ENCODE data around the gene CCDC74B.
"Not testable (repeated sequence)": the region's sequence is repeated elsewhere in the genome, so short reads cannot be mapped to it uniquely, and the experiment has no call there.

The CCDC74B gene

GRCh38 chr2:130145006-130145414 lies at the start of gene CCDC74B:
TSS of gene CCDC74B (minus strand) at chr2:130145112. CDS start at chr2:130144996, 116 bp downstream.
- peak; percentile 20 for DNase-seq (ENCODE audit: low read depth, low spot score)

- not testable (repeated sequence) for DNase-seq (ENCODE audit: low read depth, low spot score)
These were observed 48.9 kb upstream of the CCDC74B start for GRCh38 chr2:130193824-130194223.

DNA sequence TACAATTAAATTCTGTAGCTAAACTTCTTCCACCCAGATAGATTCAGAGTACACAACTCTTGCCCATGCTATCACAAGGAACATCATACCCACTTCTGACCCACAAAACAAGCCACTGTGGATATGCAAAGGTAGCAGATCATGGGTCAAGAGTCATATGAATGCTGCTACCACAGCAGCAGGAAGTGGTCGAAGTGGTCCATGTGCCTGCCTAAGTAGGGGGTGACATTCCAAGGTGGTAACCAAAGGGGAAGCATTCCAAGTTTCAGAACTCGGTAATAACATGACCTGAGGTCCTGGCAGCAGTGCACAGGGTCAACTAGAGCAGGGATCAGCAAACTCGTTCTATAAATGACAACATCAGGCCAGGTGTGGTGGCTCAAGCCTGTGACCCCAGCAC lies 47.5 kb upstream of the CCDC74B start:
- DNase-seq (ENCODE audit: low read depth, low spot score), result not testable (repeated sequence)

DNA sequence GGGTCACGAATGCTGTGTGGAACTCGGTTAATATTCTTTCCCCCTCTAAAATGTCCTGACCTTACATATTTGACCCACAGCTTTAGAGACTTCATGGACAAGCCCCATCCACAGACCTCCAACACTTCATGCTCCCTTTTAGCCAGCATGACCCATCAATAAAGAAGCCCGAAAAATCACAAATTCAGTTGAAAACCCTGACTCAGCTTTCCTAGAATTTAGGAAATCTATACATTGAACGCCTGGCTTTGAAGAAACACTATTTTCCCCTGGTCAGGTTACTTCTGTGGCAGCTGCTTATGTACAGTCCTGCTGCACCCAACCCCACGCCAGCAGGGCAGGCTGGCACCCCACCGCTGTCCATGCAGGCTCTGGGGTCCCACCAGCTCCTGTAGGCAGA lies 46.4 kb upstream of the CCDC74B start:
- DNase-seq (ENCODE audit: low read depth, low spot score), result not testable (repeated sequence)

GRCh38 chr2:130190237-130190636 lies 45.3 kb upstream of the CCDC74B start:
- no peak for DNase-seq (ENCODE audit: low read depth, low spot score)

DNA sequence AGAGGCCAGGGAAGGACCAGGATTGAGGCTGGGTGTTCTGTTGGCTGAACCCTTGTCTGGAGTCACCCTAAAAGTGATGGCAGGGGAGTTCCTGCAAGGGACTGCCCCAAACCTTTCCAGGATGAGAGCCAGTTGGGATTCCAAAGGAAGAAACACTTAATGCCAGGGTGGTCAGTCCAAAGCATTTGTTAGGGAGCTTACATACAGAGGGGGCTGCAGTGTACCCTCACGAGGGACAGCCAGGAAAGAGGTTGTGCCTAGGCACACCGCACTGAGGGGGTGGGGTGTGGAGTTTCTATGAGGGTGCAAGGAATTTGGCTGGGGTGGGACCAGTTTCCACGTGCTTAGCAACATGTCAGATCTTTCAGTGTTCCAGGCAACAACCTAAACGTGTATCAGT lies 44.0 kb upstream of the CCDC74B start:
- not testable (repeated sequence) for DNase-seq (ENCODE audit: low read depth, low spot score)

- DNase-seq (ENCODE audit: low read depth, low spot score), result not testable (repeated sequence)
These were observed 43.2 kb upstream of the CCDC74B start for GRCh38 chr2:130187859-130188792.

DNA sequence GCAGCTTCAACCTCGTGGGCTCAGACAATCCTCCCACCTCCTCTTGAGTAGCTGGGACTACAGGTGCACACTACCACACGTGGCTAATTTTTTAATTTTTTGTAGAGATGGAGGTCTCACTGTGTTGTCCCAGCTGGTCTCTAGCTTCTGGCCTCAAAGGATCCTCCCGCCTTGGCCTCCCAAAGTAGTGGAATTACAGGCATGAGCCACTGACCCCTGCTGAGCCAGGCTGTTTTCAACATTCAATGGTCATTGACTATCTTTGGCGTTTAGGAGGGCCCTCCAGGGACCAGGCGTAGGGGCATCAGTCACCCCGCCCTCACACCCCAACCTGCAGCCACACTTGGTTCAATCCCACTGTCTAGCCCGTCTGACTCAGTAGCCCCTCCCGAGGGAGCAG lies 42.4 kb upstream of the CCDC74B start:
- DNase-seq (ENCODE audit: low read depth, low spot score), result no peak

GRCh38 chr2:130186391-130186790 lies 41.5 kb upstream of the CCDC74B start:
- no peak for DNase-seq (ENCODE audit: low read depth, low spot score)

- no peak for DNase-seq (ENCODE audit: low read depth, low spot score)
These were observed 41.0 kb upstream of the CCDC74B start for GRCh38 chr2:130185896-130186295.

GRCh38 chr2:130185436-130185835 lies 40.5 kb upstream of the CCDC74B start:
- no peak for DNase-seq (ENCODE audit: low read depth, low spot score)

DNA sequence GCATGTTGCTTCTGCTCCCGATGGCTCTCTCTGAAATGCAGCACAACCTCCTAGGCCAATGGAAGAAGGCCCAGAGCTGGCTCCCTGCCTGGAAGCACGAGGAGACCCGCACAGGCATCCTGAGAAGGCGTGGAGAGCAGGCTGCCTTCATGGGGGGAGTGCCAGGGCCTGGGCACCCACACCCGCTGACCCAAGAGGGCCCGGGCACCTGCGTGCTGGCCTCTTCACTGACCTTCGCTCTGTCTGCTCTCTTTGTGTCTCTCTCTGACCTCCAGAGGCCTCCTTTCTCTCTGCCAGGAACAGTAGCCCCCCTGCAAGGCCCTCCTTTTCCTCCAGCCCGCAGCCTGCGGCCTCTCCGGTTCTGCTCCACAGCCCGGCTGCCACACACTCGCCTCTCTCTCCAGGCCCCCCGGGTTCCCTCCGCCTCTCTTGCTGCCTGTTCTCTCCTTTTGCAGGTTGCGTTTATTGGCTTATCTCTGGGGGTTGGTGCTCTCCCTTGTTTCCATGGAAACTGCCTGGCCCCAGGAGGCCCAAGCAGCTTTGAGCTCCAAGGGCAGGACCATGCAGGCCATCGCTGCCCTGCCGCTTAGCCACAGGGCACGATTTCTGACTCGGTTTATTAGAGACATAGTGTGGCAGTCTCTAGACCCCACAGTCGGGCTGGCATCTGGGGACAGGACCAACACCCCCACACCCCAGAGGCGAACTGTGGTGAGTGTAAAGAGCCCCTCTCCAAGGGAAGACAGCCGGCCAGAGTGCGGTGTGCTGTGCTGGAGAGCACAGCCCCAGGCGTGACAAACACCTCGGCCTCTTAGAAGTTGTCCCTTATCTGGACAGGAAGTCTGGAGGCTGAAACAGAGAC lies 38.8 kb upstream of the CCDC74B start:
- DNase-seq (ENCODE audit: low read depth, low spot score), result no peak

DNA sequence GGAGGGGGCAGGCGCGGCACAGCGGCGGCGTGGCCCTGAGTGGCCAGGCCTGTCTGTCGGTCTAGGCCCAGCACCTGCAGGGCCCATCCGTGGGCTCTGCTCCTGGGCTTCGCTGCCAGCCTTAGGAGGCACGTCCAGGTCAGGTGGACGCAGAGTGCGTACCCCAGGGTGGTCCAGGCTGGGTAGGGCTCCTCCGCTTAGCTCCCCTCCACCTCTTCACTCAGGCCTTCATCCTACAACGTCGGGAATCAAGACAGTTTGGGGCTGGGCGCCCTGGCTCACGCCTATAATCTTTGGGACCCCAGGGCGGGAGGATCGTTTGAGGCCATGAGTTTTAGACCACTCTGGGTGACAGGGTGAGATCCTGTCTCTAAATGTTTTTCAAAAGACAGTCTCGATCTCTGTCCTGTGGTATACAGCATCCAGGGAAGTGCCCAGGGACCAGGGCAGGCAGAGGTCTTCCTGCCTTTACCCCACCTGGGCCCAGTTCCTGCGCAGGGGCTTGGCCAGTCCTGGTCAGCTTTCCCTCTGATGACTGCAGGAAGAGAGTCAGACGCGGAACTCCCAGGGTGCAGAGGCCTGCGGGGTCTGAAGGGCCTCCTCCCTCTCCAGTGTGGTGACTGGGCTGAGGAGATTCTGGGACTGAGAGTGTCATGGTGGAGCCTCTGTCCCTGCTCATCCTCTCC lies 38.1 kb upstream of the CCDC74B start:
- not testable (repeated sequence) for DNase-seq (ENCODE audit: low read depth, low spot score)

- DNase-seq (ENCODE audit: low read depth, low spot score), result peak; percentile 82
These were observed 37.2 kb upstream of the CCDC74B start, which contains the start of gene MZT2B for GRCh38 chr2:130181880-130182682. TSS of gene MZT2B (plus strand) at chr2:130182262. CDS start at chr2:130182283, 21 bp downstream.

GRCh38 chr2:130181325-130181879 lies 36.5 kb upstream of the CCDC74B start, which contains the start of gene SMPD4:
TSS of gene SMPD4 (minus strand) at chr2:130181602. CDS start at chr2:130176592, 5,010 bp downstream.
- DNase-seq (ENCODE audit: low read depth, low spot score), result peak; percentile 97

GRCh38 chr2:130180404-130181324 lies 35.8 kb upstream of the CCDC74B start:
- not testable (repeated sequence) for DNase-seq (ENCODE audit: low read depth, low spot score)

GRCh38 chr2:130174866-130175265 lies 30.0 kb upstream of the CCDC74B start:
- DNase-seq (ENCODE audit: low read depth, low spot score), result not testable (repeated sequence)

GRCh38 chr2:130169896-130170295 lies 25.0 kb upstream of the CCDC74B start:
- DNase-seq (ENCODE audit: low read depth, low spot score), result no peak

DNA sequence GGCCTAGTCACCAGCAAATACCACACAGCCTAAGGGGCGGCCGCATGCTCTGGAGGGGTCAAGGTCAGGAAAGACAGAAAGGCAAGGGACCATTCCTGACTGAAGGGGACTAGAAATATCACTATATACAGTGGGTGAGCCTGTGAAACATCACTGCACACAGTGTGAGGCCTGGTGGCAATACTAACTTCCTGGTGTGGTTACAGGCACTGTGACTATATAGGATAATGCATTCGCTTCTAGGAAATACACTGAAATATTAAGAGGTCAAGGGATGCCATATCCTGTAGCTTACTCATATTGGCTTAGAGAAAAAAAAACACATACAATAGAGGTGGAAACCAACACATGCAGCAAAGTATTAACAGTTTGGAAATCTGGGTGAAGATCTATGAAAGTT lies 24.3 kb upstream of the CCDC74B start:
- not testable (repeated sequence) for DNase-seq (ENCODE audit: low read depth, low spot score)

Data from activated CD4-positive, CD25-positive, alpha-beta regulatory T cell treated with anti-CD3 and anti-CD28 coated beads, Interleukin-2, amount 50 U/mL, for 16 hours (primary cell).